Smooth muscle cell (in vitro differentiated cells): ENCODE measurements around the gene ANKRD6. TPM values are rescaled to one million over a fixed set of nuclear protein-coding genes. Genes with fewer than 3 reads are reported as not detected.

Source experiments
- DNase-seq: peaks from one replicate; lab custom pipeline; 2025; ENCODE audit not compliant: unreplicated experiment; lab: John Stamatoyannopoulos, UW
- H2AFZ ChIP-seq: fragments of 200-600 bp; sonication (generic); 2 replicates; pipeline ENCODE4 v1.6.0; 2016; ENCODE audit warnings: antibody characterized with exemption, low read depth, mild to moderate bottlenecking
- H3F3A ChIP-seq: fragments of 200-600 bp; sonication (generic); 2 replicates; pipeline ENCODE4 v1.6.0; 2017; ENCODE audit warnings: antibody characterized with exemption, low read depth
- H3K27ac ChIP-seq: fragments of 200-600 bp; sonication (generic); 2 replicates; pipeline ENCODE4 v1.5.1; 2016; ENCODE audit warnings: low read depth, mild to moderate bottlenecking
- H3K27me3 ChIP-seq: fragments of 200-600 bp; sonication (generic); 2 replicates; pipeline ENCODE4 v1.6.1; 2016; ENCODE audit warnings: low read depth, mild to moderate bottlenecking
- H3K36me3 ChIP-seq: fragments of 200-600 bp; sonication (generic); 2 replicates; pipeline ENCODE4 v1.5.1; 2016; ENCODE audit warnings: low read depth
- H3K4me1 ChIP-seq: fragments of 200-600 bp; sonication (generic); 2 replicates; pipeline ENCODE4 v1.5.1; 2016; ENCODE audit warnings: low read depth
- H3K4me2 ChIP-seq: fragments of 200-600 bp; sonication (generic); 2 replicates; pipeline ENCODE4 v1.6.0; 2016; ENCODE audit warnings: mild to moderate bottlenecking
- H3K4me3 ChIP-seq: fragments of 200-600 bp; sonication (generic); 2 replicates; pipeline ENCODE4 v1.5.1; 2016; ENCODE audit warnings: mild to moderate bottlenecking
- H3K79me2 ChIP-seq: fragments of 200-600 bp; sonication (generic); 2 replicates; pipeline ENCODE4 v1.6.0; 2016; ENCODE audit warnings: low read depth, mild to moderate bottlenecking
- H3K9ac ChIP-seq: fragments of 200-600 bp; sonication (generic); 2 replicates; pipeline ENCODE4 v1.6.0; 2016; ENCODE audit warnings: low read depth
- H3K9me3 ChIP-seq: fragments of 200-600 bp; sonication (generic); replicated peaks from 2 replicates; pipeline ENCODE4 v1.5.1; 2016; ENCODE audit warnings: low read depth
- H4K20me1 ChIP-seq: fragments of 200-600 bp; sonication (generic); 2 replicates; pipeline ENCODE4 v1.6.0; 2016; ENCODE audit warnings: low read depth
- WGBS: methylation state at CpG from one replicate; pipeline ENCODE4 v1.1.7; 2016; ENCODE audit warnings: low lambda C conversion rate; 5-methylcytosine and 5-hydroxymethylcytosine counted together
- polyA plus RNA-seq: library from polyadenylated mRNA; unstranded; fragments of >200 nt; fragmentation: Nextera tagmentation; extraction: Ambion mirVana; gene quantifications from 2 replicates; pipeline ENCODE4 v1.2.1, GENCODE V29; 2016
- total RNA-seq: library from RNA; depleted of rRNA; stranded (reverse); fragments of >200 nt; gene quantifications from 2 replicates; pipeline ENCODE4 v1.2.3, GENCODE V29; 2014
- TF ChIP-seq, protein P1 (sequence below): fragments of 200-600 bp; sonication (generic); IDR thresholded peaks from 2 replicates; pipeline ENCODE4 v1.5.1; 2017; ENCODE audit warnings: borderline replicate concordance, mild to moderate bottlenecking, antibody characterized with exemption; ENCODE audit not compliant: insufficient read depth, poor library complexity, severe bottlenecking

The ANKRD6 gene
- total and polyA plus RNA-seq, 2 experiments from 2014 or later, result 5.2 to 10.7 TPM

DNA sequence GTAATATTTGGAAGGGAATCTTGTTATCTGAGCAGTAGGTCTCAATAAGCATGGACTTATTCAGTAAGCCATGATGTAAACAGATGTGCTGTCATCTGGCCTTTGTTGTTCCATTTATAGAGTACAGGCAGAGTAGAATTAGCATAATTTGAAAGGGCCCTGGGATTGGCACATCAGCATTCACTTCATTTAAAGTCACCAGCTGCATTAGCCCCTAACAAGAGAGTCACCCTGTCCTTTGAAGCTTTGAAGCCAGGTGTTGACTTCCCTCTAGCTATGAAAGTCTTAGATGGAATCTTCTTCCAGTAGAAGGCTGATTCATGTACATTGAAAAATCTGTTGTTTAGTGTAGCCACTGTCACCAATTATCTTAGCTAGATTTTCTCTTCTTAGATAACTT lies 95.9 kb downstream of the ANKRD6 start:
- no peaks in the 10 kb centered on the region for H3F3A ChIP-seq
- no peak for DNase-seq
- TF ChIP-seq, protein P1, sequence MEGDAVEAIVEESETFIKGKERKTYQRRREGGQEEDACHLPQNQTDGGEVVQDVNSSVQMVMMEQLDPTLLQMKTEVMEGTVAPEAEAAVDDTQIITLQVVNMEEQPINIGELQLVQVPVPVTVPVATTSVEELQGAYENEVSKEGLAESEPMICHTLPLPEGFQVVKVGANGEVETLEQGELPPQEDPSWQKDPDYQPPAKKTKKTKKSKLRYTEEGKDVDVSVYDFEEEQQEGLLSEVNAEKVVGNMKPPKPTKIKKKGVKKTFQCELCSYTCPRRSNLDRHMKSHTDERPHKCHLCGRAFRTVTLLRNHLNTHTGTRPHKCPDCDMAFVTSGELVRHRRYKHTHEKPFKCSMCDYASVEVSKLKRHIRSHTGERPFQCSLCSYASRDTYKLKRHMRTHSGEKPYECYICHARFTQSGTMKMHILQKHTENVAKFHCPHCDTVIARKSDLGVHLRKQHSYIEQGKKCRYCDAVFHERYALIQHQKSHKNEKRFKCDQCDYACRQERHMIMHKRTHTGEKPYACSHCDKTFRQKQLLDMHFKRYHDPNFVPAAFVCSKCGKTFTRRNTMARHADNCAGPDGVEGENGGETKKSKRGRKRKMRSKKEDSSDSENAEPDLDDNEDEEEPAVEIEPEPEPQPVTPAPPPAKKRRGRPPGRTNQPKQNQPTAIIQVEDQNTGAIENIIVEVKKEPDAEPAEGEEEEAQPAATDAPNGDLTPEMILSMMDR, result no peak

DNA sequence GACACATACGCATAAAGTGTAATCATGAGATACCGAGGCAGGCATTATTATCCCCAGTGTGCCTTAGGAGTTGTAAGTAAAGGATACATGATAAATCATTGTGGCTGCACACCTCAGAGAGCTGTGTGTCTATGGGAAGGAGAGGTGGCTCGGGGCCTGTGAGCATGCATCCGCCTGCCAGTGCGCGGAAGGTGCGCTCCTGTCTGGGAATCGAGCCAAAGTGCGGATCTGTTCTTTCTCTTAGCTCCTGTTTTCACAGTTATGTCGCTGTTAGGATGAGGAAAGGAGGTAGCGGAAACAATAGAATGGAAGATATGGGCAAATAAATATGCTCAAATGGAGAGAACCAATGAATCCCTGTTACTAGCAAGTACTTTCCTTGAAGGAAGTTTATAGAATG lies 98.0 kb downstream of the ANKRD6 start:
- no peak for DNase-seq
- H3K4me3 ChIP-seq, result no peak overlapping the region
- TF ChIP-seq, protein P1, result no peak
- no peaks in the 10 kb centered on the region for H3K4me1 ChIP-seq
- no peak overlapping the region for H3K27ac ChIP-seq
- no peak overlapping the region for H2AFZ ChIP-seq
- no peaks in the 10 kb centered on the region for H3F3A ChIP-seq
- no peaks in the 10 kb centered on the region for H3K36me3 ChIP-seq
- H3K27me3 ChIP-seq, result no peaks in the 10 kb centered on the region
- 92% methylated on average over 11 of the region's 11 CpGs for WGBS
- H4K20me1 ChIP-seq, result no peaks in the 10 kb centered on the region
- H3K9me3 ChIP-seq, result no peaks in the 10 kb centered on the region
- no peaks in the 10 kb centered on the region for H3K79me2 ChIP-seq
- H3K4me2 ChIP-seq, result no peak overlapping the region
- no peak overlapping the region for H3K9ac ChIP-seq

More for the DNA sequence above, 95.9 kb downstream of the ANKRD6 start:
- no peaks in the 10 kb centered on the region for H3K4me1 ChIP-seq
- no peaks in the 10 kb centered on the region for H3K36me3 ChIP-seq
- no peak overlapping the region for H3K4me2 ChIP-seq
- no peaks in the 10 kb centered on the region for H3K9me3 ChIP-seq
- no peak overlapping the region for H3K27ac ChIP-seq
- no peaks in the 10 kb centered on the region for H4K20me1 ChIP-seq
- H2AFZ ChIP-seq, result no peak overlapping the region
- H3K79me2 ChIP-seq, result no peaks in the 10 kb centered on the region
- H3K27me3 ChIP-seq, result no peaks in the 10 kb centered on the region
- no peak overlapping the region for H3K9ac ChIP-seq
- H3K4me3 ChIP-seq, result no peak overlapping the region

DNA sequence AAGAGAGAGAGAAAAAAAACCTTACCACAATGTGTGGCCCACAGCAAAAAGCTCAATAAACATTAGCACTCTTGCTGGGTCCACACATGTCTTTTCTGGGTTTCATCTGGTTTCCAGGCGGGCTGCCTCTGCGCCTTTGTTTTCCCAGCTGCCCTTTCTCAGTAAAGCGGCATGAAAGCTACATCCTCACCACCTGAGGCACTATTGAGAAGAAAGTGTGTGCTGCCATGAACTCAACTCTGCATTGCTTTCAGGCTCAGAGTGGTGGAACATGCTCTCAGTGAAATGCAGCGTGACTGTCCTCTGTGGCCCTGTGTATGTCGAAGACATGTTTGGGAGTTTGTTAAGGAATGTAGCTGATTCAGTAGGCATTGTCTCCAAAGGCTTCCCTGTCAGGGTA lies 103.3 kb downstream of the ANKRD6 start:
- peaks cover 3% of the 10 kb centered on the region for H3K4me1 ChIP-seq
- no peaks in the 10 kb centered on the region for H3K79me2 ChIP-seq
- H3K4me2 ChIP-seq, result no peak overlapping the region
- 79% methylated on average over 5 of the region's 5 CpGs for WGBS
- no peak overlapping the region for H3K27ac ChIP-seq
- no peaks in the 10 kb centered on the region for H4K20me1 ChIP-seq
- TF ChIP-seq, protein P1, result no peak
- no peak for DNase-seq
- H3K9ac ChIP-seq, result no peak overlapping the region
- H3K9me3 ChIP-seq, result no peaks in the 10 kb centered on the region
- H3K36me3 ChIP-seq, result no peaks in the 10 kb centered on the region
- H2AFZ ChIP-seq, result no peak overlapping the region
- no peaks in the 10 kb centered on the region for H3F3A ChIP-seq
- no peak overlapping the region for H3K4me3 ChIP-seq
- H3K27me3 ChIP-seq, result no peaks in the 10 kb centered on the region

DNA sequence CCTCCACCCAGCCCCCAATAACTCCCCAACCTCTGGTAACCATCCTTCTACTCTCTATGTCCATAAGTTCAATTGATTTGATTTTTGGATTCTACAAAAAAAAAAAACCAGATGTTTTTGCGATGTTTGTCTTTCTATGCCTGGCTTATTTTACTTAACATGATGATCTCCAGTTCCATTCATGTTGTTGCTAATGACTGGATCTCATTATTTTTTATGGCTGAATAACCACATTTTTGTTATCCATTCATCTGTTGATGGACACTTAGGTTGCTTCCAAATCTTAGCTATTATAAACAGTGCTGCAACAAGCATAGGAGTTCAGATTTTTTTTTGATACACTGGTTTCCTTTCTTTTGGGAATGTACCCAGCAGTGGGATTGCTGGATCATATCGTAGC lies 106.8 kb downstream of the ANKRD6 start:
- no peaks in the 10 kb centered on the region for H3K27me3 ChIP-seq
- no peaks in the 10 kb centered on the region for H3K36me3 ChIP-seq
- no peaks in the 10 kb centered on the region for H3F3A ChIP-seq
- H3K4me2 ChIP-seq, result no peak overlapping the region
- no peak overlapping the region for H3K9ac ChIP-seq
- H3K79me2 ChIP-seq, result no peaks in the 10 kb centered on the region
- H3K4me3 ChIP-seq, result no peak overlapping the region
- H2AFZ ChIP-seq, result no peak overlapping the region
- DNase-seq, result no peak
- no peaks in the 10 kb centered on the region for H4K20me1 ChIP-seq
- H3K27ac ChIP-seq, result no peak overlapping the region
- WGBS, result 97% methylated on average over 2 of the region's 2 CpGs
- no peaks in the 10 kb centered on the region for H3K9me3 ChIP-seq
- TF ChIP-seq, protein P1, result no peak
- H3K4me1 ChIP-seq, result peaks cover 3% of the 10 kb centered on the region
